Sciatic nerve (tissue), 2 donors: ENCODE measurements around the gene SPATA12. TPM values are rescaled to one million over a fixed set of nuclear protein-coding genes. Genes with fewer than 3 reads are reported as not detected.
"Not testable (repeated sequence)": the region's sequence is repeated elsewhere in the genome, so short reads cannot be mapped to it uniquely, and the experiment has no call there.

ENCODE experiments used
- ATAC-seq: fragments of 200-7000 bp; cut with Tn5 transposase; one replicate; pipeline ENCODE4 v1.9.1; 2020; ENCODE audit warnings: mild to moderate bottlenecking, moderate library complexity
- DNase-seq: peaks from one replicate; pipeline ENCODE4 v3.0.0-alpha.2; 2020; ENCODE audit warnings: low spot score
- intact Hi-C: fragments of 100-400 bp; cut with DNase I; formaldehyde crosslinking; loops from one replicate; pipeline ENCODE4 v1.14.2; 2022
- total RNA-seq: library from RNA; stranded (reverse); fragmentation: NEBNext Ultra II Directional; extraction: Animal tissue kit (Norgen Biotek cat#: 25700); gene quantifications from one replicate; pipeline ENCODE4 v1.2.1, GENCODE V29; 2021
- donor health status: DM: no; HTN: no; CAD: no.
- donor health status: DM: no; HTN: no; CAD: no.

SPATA12 gene
- total RNA-seq, 1 donor from 2014 or later: not detected

GRCh38 chr3:57078635-57079473, 18.4 kb downstream of the SPATA12 start:
- peak; percentile 59 for ATAC-seq
- DNase-seq: peak; percentile 67
- intact Hi-C loops: no loop called here

GRCh38 chr3:57079474-57079831, 19.0 kb downstream of the SPATA12 start:
- intact Hi-C loops: no loop called here
- ATAC-seq (peak; percentile 27), DNase-seq (peak; percentile 65)

- DNase-seq: no peak
- intact Hi-C loops: no loop called here
- ATAC-seq: no peak
Measured at GRCh38 chr3:57080171-57080570, 19.7 kb downstream of the SPATA12 start.

- intact Hi-C loops: no loop called here
- DNase-seq: no peak
- ATAC-seq: no peak
Measured at GRCh38 chr3:57081173-57081572, 20.7 kb downstream of the SPATA12 start.

DNA sequence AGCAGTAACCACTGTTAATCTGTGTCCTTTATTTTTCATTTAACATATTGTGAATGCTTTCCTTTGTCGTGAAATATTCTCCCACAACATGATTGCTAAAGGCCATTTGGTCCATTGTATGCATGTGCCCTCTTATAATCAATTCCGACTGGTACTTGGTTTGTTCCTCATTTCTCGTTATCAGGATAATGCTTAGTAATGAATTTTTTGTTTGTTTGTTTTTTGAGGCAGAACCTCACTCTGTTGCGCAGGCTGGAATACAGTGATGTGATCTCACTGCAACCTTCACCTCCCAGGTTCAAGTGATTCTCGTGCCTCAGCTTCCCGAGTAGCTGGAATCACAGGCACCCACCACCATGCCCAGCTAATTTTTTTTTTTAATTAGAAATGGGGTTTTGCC, 22.0 kb downstream of the SPATA12 start:
- intact Hi-C loops: no loop called here

DNA sequence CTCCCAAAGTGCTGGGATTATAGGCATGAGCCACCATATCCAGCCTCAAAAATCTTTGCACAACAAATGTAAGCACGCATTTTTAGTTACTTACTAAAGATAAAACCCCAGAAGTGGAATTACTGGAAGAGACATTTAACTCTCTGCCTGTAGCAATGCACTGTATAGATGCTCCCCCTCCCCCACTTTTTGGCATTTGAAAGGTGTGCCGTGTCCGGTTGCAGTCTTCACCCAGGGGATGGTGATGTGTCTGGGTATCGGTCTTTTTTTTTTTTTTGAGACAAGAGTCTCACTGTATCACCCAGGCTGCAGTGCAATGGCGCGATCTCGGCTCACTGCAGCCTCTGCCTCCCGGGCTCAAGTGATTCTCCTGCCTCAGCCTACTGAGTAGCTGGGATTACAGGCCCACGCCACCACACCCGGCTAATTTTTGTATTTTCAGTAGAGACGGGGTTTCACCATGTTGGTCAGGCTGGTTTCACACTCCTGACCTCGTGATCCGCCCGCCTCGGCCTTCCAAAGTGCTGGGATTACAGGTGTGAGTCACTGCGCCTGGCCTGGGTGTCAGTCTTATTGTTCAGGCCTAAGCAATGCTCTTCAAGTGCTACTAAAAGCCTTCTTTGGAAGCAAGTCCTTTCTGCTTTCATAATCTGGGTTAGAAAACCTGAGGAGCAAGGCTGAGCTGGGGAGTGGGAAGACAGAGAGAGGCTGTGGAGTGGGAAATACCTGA, 23.0 kb downstream of the SPATA12 start:
- ATAC-seq, DNase-seq, intact Hi-C loops: not testable (repeated sequence)

More for the DNA sequence above, 22.0 kb downstream of the SPATA12 start:
- ATAC-seq (no peak), DNase-seq (no peak)

DNA sequence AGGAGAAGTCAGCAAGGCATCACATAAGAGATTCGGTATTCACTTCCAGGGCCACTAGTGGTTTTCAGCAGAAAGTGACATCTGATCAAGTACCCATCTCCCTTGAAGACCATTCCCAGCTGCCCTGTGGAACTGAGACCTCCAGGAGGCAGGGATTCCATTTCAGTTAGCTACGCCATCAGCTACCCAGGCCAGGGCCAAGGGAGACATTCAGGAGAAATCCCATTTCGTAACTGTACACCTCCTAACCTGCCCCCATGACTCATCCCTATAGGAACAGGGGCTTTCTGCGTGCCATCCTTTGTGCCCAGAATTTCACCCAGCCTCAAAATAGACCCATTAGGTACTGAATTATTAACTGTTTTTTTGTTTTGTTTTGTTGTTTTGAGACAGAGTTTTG, 24.7 kb downstream of the SPATA12 start:
- DNase-seq: no peak
- ATAC-seq: no peak
- intact Hi-C loops: no loop called here

DNA sequence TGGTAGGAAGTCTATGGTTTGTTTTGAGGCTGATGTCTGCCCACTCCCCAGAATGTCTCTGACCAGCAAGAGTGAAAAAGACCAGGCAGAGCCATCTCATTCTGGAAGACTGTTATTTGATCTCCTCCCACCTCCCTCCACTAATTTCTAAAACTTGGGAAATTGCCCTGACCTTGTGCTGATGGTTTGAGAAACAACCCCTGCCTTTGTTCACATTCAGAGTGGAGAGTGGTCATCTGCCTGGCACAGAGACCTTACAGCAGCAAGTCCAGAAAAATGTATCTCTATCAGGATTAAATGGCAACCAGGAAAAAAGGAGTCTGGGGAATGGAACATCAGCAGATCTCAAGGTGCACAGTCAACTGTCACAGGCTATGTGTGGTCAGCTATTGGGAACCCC, 25.7 kb downstream of the SPATA12 start:
- intact Hi-C loops: no loop called here
- DNase-seq: no peak
- ATAC-seq: no peak

DNA sequence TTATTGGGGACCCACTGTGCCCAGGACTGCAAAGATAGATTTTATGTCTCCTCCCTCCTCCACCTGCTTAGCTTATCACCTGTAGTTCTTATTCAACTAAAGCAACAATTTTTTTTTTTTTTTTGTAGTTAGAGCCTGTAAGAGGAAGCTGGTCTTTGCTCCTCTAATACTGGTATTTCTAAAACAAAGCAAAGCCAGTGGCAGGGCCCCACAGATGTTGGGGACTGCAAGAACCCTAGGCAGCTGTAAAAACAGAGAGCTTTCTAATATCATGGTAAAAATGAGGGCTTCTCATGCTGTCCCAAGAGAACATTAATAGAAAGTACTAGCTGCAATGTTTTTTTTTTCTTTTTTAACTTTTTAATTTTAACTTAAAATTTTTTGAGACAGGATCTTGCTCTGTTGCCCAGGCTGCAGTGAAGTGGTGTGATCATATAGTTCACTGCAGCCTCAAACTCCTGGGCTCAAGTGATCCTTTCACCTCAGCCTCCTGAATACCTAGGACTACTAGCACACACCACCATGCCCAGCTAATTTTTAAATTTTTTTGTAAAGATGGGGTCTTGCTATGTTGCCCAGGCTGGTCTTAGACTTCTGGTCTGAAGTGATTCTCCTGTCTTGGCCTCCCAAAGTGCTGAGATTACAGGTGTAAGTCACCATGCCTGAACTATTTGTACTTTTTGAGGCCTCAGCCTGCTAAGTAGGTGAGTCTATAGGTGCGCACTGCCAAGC, 27.1 kb downstream of the SPATA12 start:
- DNase-seq: no peak
- intact Hi-C loops: no loop called here
- peak; percentile 48 for ATAC-seq

- DNase-seq (no peak), ATAC-seq (no peak)
- intact Hi-C loops: no loop called here
Measured at GRCh38 chr3:57088503-57088902, 28.0 kb downstream of the SPATA12 start.

- intact Hi-C loops: no loop called here
- DNase-seq (no peak), ATAC-seq (no peak)
Measured at GRCh38 chr3:57089043-57089442, 28.6 kb downstream of the SPATA12 start.

DNA sequence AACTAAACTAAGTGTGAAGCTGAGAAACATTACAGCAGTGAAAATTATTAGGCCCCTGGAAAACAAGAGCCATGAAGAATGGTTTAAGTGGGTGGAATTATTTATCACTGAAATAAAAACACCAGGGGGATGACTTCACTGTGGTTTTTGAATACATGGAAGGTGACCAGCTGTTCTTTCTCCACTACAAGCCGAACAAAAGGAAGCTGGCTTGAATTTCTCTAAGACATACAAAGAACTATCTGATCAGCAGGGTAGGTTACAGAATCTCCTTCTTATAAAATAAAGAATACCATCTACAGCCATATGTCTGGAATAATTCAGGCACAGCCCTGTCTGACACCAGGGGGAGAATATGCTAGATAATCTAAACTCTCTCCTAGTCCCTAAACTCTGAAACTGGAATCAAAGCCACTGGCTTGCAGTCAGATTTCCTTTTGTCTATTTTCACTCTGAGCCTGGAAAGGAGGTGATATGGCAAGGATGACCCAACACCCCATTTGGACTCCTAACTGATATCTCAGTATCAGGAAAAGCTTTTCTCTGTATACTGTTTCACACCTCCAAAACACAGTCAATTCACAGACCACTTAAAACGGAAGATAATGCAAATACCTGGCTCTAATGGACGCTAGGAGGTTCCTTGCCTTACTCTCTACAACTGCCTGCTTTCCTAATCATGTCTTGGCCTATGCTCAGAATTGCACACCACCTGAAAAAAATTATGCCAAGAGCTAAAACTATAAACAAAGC, 31.2 kb downstream of the SPATA12 start:
- intact Hi-C loops: no loop called here
- DNase-seq: no peak
- peak; percentile 58 for ATAC-seq

DNA sequence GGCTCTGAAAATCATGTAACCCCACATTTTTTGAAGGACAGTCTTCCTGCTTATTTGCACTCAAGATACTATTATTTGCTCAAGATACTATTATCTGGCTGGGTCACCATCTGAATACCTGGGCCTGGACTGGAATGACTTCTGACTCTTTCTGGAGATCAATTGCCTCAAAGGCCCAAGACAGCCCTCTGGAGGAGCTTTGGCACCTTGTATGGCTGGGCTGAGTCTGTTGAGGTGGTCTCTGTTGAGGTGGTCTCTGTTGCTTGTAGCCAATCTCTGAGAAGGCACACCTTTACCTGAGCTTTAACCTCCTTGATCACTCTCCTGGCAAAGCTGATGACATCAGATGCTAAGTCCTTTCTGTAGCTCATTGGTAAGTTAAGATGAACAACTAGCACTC, 33.0 kb downstream of the SPATA12 start:
- DNase-seq (no peak), ATAC-seq (no peak)
- intact Hi-C loops: no loop called here

DNA sequence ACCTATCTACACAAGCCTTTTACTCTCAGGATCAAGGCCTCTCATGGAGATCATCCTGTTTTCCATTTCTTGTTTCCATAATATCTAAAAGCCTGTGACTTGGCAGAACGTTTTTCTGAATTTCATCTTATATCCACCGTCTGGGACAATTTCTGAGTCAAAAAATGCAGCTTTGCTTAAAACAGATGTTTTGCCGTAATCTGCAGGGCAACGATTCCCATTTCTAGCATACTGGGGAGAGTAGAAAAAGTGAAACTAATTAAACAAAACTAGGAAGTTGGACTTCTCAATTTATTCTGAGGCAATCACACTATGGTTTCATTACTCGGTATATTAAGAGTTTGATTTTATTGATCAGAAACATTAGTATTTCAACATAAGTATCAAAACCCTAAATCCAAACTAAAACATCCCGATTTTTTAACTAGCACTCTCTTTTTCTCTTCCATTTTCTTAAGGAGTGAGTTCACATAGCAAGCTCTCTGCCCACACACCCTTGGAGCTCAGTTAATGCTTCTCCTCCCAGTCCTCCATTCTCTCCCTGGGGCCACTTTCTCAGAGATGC, 33.6 kb downstream of the SPATA12 start:
- intact Hi-C loops: no loop called here
- no peak for DNase-seq
- no peak for ATAC-seq

DNA sequence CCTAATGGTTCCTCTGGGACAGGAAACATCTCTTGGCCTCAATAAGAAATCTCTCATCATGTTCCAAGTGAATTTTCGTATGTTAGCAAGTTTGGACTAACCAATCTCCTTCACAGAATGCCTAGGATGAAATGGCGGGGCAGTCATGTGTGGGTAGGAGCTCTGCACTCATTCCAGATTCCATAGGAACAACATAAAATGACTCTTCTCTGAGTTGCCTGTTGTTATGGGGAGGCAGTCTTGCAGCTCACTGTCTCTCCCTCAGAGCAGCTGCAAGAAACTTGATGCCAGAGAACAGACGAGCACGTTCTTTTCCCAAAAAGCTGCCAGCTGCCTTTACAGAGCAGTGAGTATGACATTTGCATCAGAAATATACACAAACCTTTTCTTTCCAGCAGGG, 34.1 kb downstream of the SPATA12 start:
- ATAC-seq (peak; percentile 19), DNase-seq (no peak)

DNA sequence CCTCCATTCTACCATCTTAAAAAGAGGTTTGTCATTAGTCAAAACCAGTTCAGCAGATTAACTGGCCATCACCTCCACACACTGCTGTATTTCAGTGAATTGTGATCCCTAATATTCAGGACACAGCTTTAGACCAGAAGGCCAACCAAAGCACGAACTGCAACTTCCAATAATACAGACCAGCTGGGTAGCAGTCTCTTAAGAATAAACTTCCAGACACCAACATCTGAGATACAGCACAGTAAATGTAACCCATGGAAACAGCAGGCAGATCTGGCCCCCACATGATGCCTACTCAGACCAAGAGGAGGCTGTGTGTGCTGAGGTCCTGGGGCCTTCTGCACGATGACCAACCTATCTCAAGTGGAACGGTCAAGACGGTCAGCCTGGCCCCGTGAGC, 34.9 kb downstream of the SPATA12 start:
- ATAC-seq: no peak
- intact Hi-C loops: no loop called here
- DNase-seq: no peak

More for the DNA sequence above, 34.1 kb downstream of the SPATA12 start:
- intact Hi-C loops: no loop called here

DNA sequence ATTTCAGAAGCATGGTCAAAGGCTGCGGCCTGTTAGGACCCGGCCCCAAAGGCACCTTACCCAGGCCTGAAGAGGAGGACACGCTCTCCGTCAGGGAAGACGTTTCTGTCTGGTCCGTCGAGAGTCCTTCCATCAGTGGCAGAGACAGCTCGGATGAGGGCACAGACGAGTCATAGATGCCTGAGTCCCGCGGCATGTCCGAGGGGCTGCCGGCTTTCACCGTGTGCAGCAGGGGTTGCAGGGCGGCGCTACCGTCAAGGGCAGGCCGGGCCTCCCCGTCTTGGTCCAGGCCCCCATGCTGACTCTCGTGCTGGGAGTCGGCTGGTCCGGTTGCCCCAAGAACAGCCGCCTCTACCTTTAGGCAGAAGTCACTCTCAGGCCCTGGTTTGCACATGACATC, 37.1 kb downstream of the SPATA12 start:
- no peak for DNase-seq
- intact Hi-C loops: no loop called here
- ATAC-seq: no peak

GRCh38 chr3:57098418-57099310, 38.2 kb downstream of the SPATA12 start:
- DNase-seq (no peak), ATAC-seq (no peak)
- intact Hi-C loops: no loop called here
